HEK293 (cell line): ENCODE measurements around the gene C1QB.

Source experiments
- CTCF ChIA-PET: fragments of 350-600 bp; formaldehyde crosslinking; extraction: SDS; loops from one replicate; lab custom pipeline; 2021; ENCODE audit warnings: antibody characterized with exemption; lab: Yijun Ruan, JAX
- POLR2A ChIA-PET: fragments of 300-600 bp; formaldehyde crosslinking; extraction: SDS; loops from one replicate; lab custom pipeline; 2020; ENCODE audit warnings: antibody characterized with exemption, inconsistent platforms; lab: Yijun Ruan, JAX
- H3K27ac ChIP-seq: fragments of 200-500 bp; sonication (Bioruptor generic); 2 replicates; pipeline ENCODE4 v1.5.1; 2014; ENCODE audit warnings: low read depth, low read length, control low read depth, inconsistent platforms; ENCODE audit errors: extremely low read depth
- H3K36me3 ChIP-seq, 2 experiments: fragments of 200-500 bp in 1 of 2; sonication (Bioruptor generic) in 1 of 2; 1 replicate in 1 of 2; 2 replicates in 1 of 2; pipeline ENCODE4 v1.5.1; 2014 to 2017; ENCODE audit warnings: inconsistent platforms in 2 of 2, low read length in 2 of 2; ENCODE audit not compliant: control insufficient read depth in 2 of 2, insufficient read depth in 1 of 2
- H3K4me1 ChIP-seq: fragments of 200-500 bp; sonication (Bioruptor generic); 2 replicates; pipeline ENCODE4 v1.5.1; 2014; ENCODE audit warnings: mild to moderate bottlenecking, low read length, inconsistent platforms; ENCODE audit not compliant: control insufficient read depth, insufficient read depth
- H3K4me3 ChIP-seq: 2 replicates; pipeline ENCODE4 v1.5.1; 2011; ENCODE audit warnings: low read depth, mild to moderate bottlenecking, control low read depth, low read length, moderate library complexity
- H3K9me3 ChIP-seq: fragments of 200-500 bp; sonication (Bioruptor generic); 2 replicates; pipeline ENCODE4 v1.5.1; 2014; ENCODE audit warnings: low read depth, low read length, inconsistent platforms; ENCODE audit not compliant: control insufficient read depth, insufficient read depth
- GLIS2 ChIP-seq: fragments of 450-650 bp; formaldehyde crosslinking; IDR thresholded peaks from 2 replicates; pipeline ENCODE4 v1.5.1; 2016; ENCODE audit warnings: missing biosample characterization, missing genetic modification characterization
- KLF16 ChIP-seq: fragments of 450-650 bp; formaldehyde crosslinking; IDR thresholded peaks from 2 replicates; pipeline ENCODE4 v1.5.1; 2017; ENCODE audit warnings: missing biosample characterization, missing genetic modification characterization
- KLF9 ChIP-seq: fragments of 450-650 bp; formaldehyde crosslinking; IDR thresholded peaks from 2 replicates; pipeline ENCODE4 v1.5.1; 2016; ENCODE audit warnings: missing biosample characterization, missing genetic modification characterization, low read depth
- TRIM28 ChIP-seq: IDR thresholded peaks from 2 replicates; pipeline ENCODE4 v1.6.1; 2011; ENCODE audit warnings: low read length, control low read depth, borderline replicate concordance
- ZFHX2 ChIP-seq: fragments of 450-650 bp; formaldehyde crosslinking; conservative IDR thresholded peaks from 2 replicates; pipeline ENCODE4 v1.5.1; 2016; ENCODE audit warnings: missing biosample characterization, missing genetic modification characterization
- ZNF132 ChIP-seq: fragments of 450-650 bp; formaldehyde crosslinking; IDR thresholded peaks from 2 replicates; pipeline ENCODE4 v1.5.1; 2017; ENCODE audit warnings: missing biosample characterization, missing genetic modification characterization, borderline replicate concordance
- ZNF133 ChIP-seq: fragments of 450-650 bp; formaldehyde crosslinking; IDR thresholded peaks from 2 replicates; pipeline ENCODE4 v1.5.1; 2016; ENCODE audit warnings: missing biosample characterization, missing genetic modification characterization
- ZNF155 ChIP-seq: fragments of 450-650 bp; formaldehyde crosslinking; IDR thresholded peaks from 2 replicates; pipeline ENCODE4 v1.5.1; 2016; ENCODE audit warnings: missing biosample characterization, missing genetic modification characterization
- ZNF19 ChIP-seq: fragments of 450-650 bp; formaldehyde crosslinking; IDR thresholded peaks from 2 replicates; pipeline ENCODE4; 2016; ENCODE audit warnings: missing biosample characterization, missing genetic modification characterization, low read depth
- ZNF23 ChIP-seq: fragments of 450-650 bp; formaldehyde crosslinking; IDR thresholded peaks from 2 replicates; pipeline ENCODE4 v1.5.1; 2016; ENCODE audit warnings: missing biosample characterization, missing genetic modification characterization, borderline replicate concordance
- ZNF664 ChIP-seq: fragments of 450-650 bp; formaldehyde crosslinking; IDR thresholded peaks from 2 replicates; pipeline ENCODE4 v1.5.1; 2016; ENCODE audit warnings: missing biosample characterization, missing genetic modification characterization
- ZNF768 ChIP-seq: fragments of 450-650 bp; formaldehyde crosslinking; IDR thresholded peaks from 2 replicates; pipeline ENCODE4 v1.5.1; 2018; ENCODE audit warnings: missing biosample characterization, mild to moderate bottlenecking, missing genetic modification characterization
- ZNF843 ChIP-seq: fragments of 450-650 bp; formaldehyde crosslinking; IDR thresholded peaks from 2 replicates; pipeline ENCODE4 v1.5.1; 2016; ENCODE audit warnings: missing biosample characterization, missing genetic modification characterization
- ZSCAN4 ChIP-seq: fragments of 450-650 bp; formaldehyde crosslinking; IDR thresholded peaks from 2 replicates; pipeline ENCODE4 v1.5.1; 2017; ENCODE audit warnings: missing biosample characterization, missing genetic modification characterization
- TF ChIP-seq, protein P1 (sequence below): fragments of 450-650 bp; formaldehyde crosslinking; IDR thresholded peaks from 2 replicates; pipeline ENCODE4 v1.5.0; 2017; ENCODE audit warnings: missing biosample characterization, missing genetic modification characterization, borderline replicate concordance
- TF ChIP-seq, protein P2 (sequence below): fragments of 450-650 bp; formaldehyde crosslinking; IDR thresholded peaks from 2 replicates; pipeline ENCODE4 v1.5.1; 2016; ENCODE audit warnings: missing biosample characterization, missing genetic modification characterization
- TF ChIP-seq, protein P3 (sequence below): fragments of 450-650 bp; formaldehyde crosslinking; IDR thresholded peaks from 2 replicates; pipeline ENCODE4 v1.5.1; 2016; ENCODE audit warnings: missing biosample characterization, missing genetic modification characterization
- TF ChIP-seq, protein P4 (sequence below): fragments of 450-650 bp; formaldehyde crosslinking; IDR thresholded peaks from 2 replicates; pipeline ENCODE4 v1.5.1; 2016; ENCODE audit warnings: missing biosample characterization, missing genetic modification characterization
- TF ChIP-seq, protein P5 (sequence below): fragments of 450-650 bp; formaldehyde crosslinking; IDR thresholded peaks from 2 replicates; pipeline ENCODE4 v1.5.1; 2016; ENCODE audit warnings: missing biosample characterization, missing genetic modification characterization

C1QB gene

DNA sequence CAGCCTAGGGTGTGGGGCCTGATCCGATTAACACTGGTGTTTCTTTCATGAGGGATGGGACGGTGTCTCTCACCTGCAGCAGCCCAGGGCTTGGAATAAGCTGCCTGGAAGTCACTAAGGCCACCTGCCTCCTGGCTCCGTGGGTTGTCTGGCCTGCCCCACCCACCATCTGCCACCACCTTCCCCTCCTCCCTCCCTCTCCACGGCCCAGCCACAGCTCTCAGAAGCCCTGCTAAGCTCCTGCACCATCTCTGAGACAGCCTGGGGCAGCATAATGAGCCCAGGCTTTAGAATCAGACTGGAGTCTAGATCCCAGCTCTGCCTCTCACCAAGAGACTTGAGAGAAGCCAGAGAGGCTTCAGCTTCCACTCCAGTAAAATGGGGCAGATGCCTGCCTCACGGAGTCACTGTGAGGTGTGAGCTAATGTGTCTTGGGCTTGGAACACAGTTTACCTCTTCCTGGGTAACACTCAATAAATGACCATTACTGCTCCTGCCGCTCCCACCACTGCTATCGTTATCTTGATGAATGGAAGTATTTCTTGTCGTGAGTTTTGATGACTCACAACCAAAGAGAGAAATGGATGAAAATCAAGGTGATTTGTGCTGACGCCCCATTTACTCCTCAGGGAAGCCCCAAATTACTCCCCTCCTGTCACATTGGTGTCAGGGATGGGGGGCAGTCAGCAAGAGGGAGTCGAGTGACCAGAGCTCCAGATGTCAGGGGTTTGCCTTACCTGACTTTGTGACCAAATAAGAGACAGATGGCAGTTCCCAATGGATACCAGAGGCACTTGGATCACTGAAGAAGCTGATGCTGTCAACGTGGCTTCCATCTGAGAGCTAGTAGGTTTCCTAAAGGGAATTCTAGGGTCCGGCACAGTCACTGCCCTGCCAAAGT, 40.1 kb upstream of the C1QB start:
- CTCF ChIA-PET = no interaction called here
- Histone ChIP-seq H3K36me3 (no peaks in the 10 kb centered on the region), H3K27ac (no peak overlapping the region), H3K4me3 (no peak overlapping the region), H3K4me1 (no peaks in the 10 kb centered on the region), H3K9me3 (no peaks in the 10 kb centered on the region)
- POLR2A ChIA-PET = no interaction called here
- TF ChIP-seq ZNF768 (tag by site-specific recombination) = no peak
- TF ChIP-seq, protein P1, sequence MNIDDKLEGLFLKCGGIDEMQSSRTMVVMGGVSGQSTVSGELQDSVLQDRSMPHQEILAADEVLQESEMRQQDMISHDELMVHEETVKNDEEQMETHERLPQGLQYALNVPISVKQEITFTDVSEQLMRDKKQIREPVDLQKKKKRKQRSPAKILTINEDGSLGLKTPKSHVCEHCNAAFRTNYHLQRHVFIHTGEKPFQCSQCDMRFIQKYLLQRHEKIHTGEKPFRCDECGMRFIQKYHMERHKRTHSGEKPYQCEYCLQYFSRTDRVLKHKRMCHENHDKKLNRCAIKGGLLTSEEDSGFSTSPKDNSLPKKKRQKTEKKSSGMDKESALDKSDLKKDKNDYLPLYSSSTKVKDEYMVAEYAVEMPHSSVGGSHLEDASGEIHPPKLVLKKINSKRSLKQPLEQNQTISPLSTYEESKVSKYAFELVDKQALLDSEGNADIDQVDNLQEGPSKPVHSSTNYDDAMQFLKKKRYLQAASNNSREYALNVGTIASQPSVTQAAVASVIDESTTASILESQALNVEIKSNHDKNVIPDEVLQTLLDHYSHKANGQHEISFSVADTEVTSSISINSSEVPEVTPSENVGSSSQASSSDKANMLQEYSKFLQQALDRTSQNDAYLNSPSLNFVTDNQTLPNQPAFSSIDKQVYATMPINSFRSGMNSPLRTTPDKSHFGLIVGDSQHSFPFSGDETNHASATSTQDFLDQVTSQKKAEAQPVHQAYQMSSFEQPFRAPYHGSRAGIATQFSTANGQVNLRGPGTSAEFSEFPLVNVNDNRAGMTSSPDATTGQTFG (tag by site-specific recombination) = no peak
- 0 out of 2 replicates have a peak, but pooled peaks have one; percentile 9 for TF ChIP-seq ZFHX2 (tag by site-specific recombination)
- TF ChIP-seq KLF16 (tag by site-specific recombination) = no peak
- no peak for TF ChIP-seq ZSCAN4
- no peak for TF ChIP-seq ZNF155 (tag by site-specific recombination)

GRCh38 chr1:22613572-22613918, 39.5 kb upstream of the C1QB start:
- Histone ChIP-seq H3K36me3 (no peaks in the 10 kb centered on the region), H3K4me3 (no peak overlapping the region), H3K4me1 (no peaks in the 10 kb centered on the region), H3K9me3 (no peaks in the 10 kb centered on the region), H3K27ac (no peak overlapping the region)
- ChIA-PET POLR2A (no interaction called here), CTCF (no interaction called here)
- no peak for TF ChIP-seq ZNF664 (tag by site-specific recombination)
- no peak for TF ChIP-seq TRIM28
- TF ChIP-seq, protein P2, sequence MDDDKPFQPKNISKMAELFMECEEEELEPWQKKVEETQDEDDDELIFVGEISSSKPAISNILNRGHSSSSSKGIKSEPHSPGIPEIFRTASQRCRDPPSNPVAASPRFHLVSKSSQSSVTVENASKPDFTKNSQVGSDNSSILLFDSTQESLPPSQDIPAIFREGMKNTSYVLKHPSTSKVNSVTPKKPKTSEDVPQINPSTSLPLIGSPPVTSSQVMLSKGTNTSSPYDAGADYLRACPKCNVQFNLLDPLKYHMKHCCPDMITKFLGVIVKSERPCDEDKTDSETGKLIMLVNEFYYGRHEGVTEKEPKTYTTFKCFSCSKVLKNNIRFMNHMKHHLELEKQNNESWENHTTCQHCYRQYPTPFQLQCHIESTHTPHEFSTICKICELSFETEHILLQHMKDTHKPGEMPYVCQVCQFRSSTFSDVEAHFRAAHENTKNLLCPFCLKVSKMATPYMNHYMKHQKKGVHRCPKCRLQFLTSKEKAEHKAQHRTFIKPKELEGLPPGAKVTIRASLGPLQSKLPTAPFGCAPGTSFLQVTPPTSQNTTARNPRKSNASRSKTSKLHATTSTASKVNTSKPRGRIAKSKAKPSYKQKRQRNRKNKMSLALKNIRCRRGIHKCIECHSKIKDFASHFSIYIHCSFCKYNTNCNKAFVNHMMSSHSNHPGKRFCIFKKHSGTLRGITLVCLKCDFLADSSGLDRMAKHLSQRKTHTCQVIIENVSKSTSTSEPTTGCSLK (tag by site-specific recombination) = no peak
- TF ChIP-seq GLIS2 (tag by site-specific recombination) = no peak
- TF ChIP-seq ZNF19 (tag by site-specific recombination) = no peak
- TF ChIP-seq ZNF132 (tag by site-specific recombination) = no peak
- TF ChIP-seq ZNF23 = no peak
- TF ChIP-seq, protein P3, sequence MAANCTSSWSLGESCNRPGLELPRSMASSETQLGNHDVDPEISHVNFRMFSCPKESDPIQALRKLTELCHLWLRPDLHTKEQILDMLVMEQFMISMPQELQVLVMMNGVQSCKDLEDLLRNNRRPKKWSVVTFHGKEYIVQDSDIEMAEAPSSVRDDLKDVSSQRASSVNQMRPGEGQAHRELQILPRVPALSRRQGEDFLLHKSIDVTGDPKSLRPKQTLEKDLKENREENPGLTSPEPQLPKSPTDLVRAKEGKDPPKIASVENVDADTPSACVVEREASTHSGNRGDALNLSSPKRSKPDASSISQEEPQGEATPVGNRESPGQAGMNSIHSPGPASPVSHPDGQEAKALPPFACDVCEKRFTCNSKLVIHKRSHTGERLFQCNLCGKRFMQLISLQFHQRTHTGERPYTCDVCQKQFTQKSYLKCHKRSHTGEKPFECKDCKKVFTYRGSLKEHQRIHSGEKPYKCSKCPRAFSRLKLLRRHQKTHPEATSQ (tag by site-specific recombination) = no peak
- TF ChIP-seq, protein P4, sequence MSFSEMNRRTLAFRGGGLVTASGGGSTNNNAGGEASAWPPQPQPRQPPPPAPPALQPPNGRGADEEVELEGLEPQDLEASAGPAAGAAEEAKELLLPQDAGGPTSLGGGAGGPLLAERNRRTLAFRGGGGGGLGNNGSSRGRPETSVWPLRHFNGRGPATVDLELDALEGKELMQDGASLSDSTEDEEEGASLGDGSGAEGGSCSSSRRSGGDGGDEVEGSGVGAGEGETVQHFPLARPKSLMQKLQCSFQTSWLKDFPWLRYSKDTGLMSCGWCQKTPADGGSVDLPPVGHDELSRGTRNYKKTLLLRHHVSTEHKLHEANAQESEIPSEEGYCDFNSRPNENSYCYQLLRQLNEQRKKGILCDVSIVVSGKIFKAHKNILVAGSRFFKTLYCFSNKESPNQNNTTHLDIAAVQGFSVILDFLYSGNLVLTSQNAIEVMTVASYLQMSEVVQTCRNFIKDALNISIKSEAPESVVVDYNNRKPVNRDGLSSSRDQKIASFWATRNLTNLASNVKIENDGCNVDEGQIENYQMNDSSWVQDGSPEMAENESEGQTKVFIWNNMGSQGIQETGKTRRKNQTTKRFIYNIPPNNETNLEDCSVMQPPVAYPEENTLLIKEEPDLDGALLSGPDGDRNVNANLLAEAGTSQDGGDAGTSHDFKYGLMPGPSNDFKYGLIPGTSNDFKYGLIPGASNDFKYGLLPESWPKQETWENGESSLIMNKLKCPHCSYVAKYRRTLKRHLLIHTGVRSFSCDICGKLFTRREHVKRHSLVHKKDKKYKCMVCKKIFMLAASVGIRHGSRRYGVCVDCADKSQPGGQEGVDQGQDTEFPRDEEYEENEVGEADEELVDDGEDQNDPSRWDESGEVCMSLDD (tag by site-specific recombination) = no peak
- TF ChIP-seq, protein P5, sequence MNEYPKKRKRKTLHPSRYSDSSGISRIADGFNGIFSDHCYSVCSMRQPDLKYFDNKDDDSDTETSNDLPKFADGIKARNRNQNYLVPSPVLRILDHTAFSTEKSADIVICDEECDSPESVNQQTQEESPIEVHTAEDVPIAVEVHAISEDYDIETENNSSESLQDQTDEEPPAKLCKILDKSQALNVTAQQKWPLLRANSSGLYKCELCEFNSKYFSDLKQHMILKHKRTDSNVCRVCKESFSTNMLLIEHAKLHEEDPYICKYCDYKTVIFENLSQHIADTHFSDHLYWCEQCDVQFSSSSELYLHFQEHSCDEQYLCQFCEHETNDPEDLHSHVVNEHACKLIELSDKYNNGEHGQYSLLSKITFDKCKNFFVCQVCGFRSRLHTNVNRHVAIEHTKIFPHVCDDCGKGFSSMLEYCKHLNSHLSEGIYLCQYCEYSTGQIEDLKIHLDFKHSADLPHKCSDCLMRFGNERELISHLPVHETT (tag by site-specific recombination) = no peak
- TF ChIP-seq, protein P1 (tag by site-specific recombination) = no peak
- TF ChIP-seq KLF9 (tag by site-specific recombination) = no peak
- TF ChIP-seq ZNF133 = no peak
- no peak for TF ChIP-seq ZNF843
